DND-41 (cell line): ENCODE measurements around the gene TOP2B.

Experiments used
- ATAC-seq: fragments of 200-7000 bp; cut with Tn5 transposase; 3 replicates; pipeline ENCODE4 v1.9.1; 2021; ENCODE audit warnings: low read depth; ENCODE audit not compliant: insufficient read depth
- DNase-seq: peaks from one replicate; pipeline ENCODE4 v3.0.0-alpha.2; 2020
- H2AFZ ChIP-seq: 2 replicates; pipeline ENCODE4 v1.6.0; 2012; ENCODE audit warnings: low read depth, low read length
- H3K27ac ChIP-seq: 2 replicates; pipeline ENCODE4 v1.5.1; 2012; ENCODE audit warnings: low read length, inconsistent platforms
- H3K27me3 ChIP-seq: fragments of 200-600 bp; sonication (generic); 2 replicates; pipeline ENCODE4 v1.6.0; 2012; ENCODE audit warnings: low read length, mild to moderate bottlenecking, inconsistent platforms; ENCODE audit not compliant: insufficient read depth, poor library complexity
- H3K36me3 ChIP-seq: 2 replicates; pipeline ENCODE4 v1.5.1; 2012; ENCODE audit warnings: low read length, inconsistent platforms; ENCODE audit not compliant: insufficient read depth
- H3K4me1 ChIP-seq: 2 replicates; pipeline ENCODE4 v1.5.1; 2012; ENCODE audit warnings: mild to moderate bottlenecking, low read length; ENCODE audit not compliant: insufficient read depth
- H3K4me2 ChIP-seq: 2 replicates; pipeline ENCODE4 v1.6.0; 2012; ENCODE audit warnings: mild to moderate bottlenecking, moderate library complexity, low read length, inconsistent platforms; ENCODE audit not compliant: insufficient read depth
- H3K4me3 ChIP-seq, 2 experiments: fragments of 200-600 bp in 1 of 2; shearing (Covaris generic) in 1 of 2; 2 replicates each; pipeline ENCODE4 v1.5.1; 2012 to 2016; ENCODE audit warnings: inconsistent platforms in 2 of 2, low read length in 2 of 2, mild to moderate bottlenecking in 2 of 2, low read depth in 1 of 2, moderate library complexity in 1 of 2
- H3K79me2 ChIP-seq: 2 replicates; pipeline ENCODE4 v1.6.0; 2012; ENCODE audit warnings: low read length, inconsistent platforms; ENCODE audit not compliant: insufficient read depth
- H3K9ac ChIP-seq: 2 replicates; pipeline ENCODE4 v1.6.0; 2012; ENCODE audit warnings: low read depth, mild to moderate bottlenecking, inconsistent platforms, low read length, moderate library complexity
- H3K9me3 ChIP-seq: 2 replicates; pipeline ENCODE4 v1.5.1; 2012; ENCODE audit warnings: low read length, moderate library complexity, mild to moderate bottlenecking, inconsistent platforms; ENCODE audit not compliant: insufficient read depth, severe bottlenecking
- H4K20me1 ChIP-seq: 2 replicates; pipeline ENCODE4 v1.6.0; 2012; ENCODE audit warnings: low read length; ENCODE audit not compliant: insufficient read depth
- CTCF ChIP-seq: IDR thresholded peaks from 2 replicates; pipeline ENCODE4 v1.5.1; 2012; ENCODE audit warnings: borderline replicate concordance, low read length, moderate library complexity, mild to moderate bottlenecking; ENCODE audit not compliant: poor library complexity, severe bottlenecking; ENCODE audit errors: extremely low read depth
- EZH2 ChIP-seq: IDR thresholded peaks from 3 replicates; pipeline ENCODE4 v1.6.1; 2012; ENCODE audit warnings: borderline replicate concordance, low read depth, mild to moderate bottlenecking, moderate library complexity, low read length, inconsistent platforms; ENCODE audit not compliant: severe bottlenecking

The TOP2B gene

GRCh38 chr3:25679166-25679565 lies 14.5 kb upstream of the TOP2B start:
- Histone ChIP-seq H2AFZ (no peak overlapping the region), H3K79me2 (no peaks in the 10 kb centered on the region), H3K4me1 (no peaks in the 10 kb centered on the region), H3K27me3 (no peaks in the 10 kb centered on the region), H3K4me2 (no peak overlapping the region), H3K4me3 (no peak overlapping the region), H3K36me3 (no peaks in the 10 kb centered on the region), H3K27ac (no peak overlapping the region), H4K20me1 (no peaks in the 10 kb centered on the region), H3K9ac (no peak overlapping the region), H3K9me3 (peaks cover under 1% of the 10 kb centered on the region)
- TF ChIP-seq CTCF, result no peak
- no peak for TF ChIP-seq EZH2
- DNase-seq, result no peak
- ATAC-seq, result no peak

GRCh38 chr3:25678581-25678980 lies 13.9 kb upstream of the TOP2B start:
- Histone ChIP-seq H3K9me3 (peaks cover 6% of the 10 kb centered on the region), H3K4me3 (no peak overlapping the region), H3K27ac (no peak overlapping the region), H3K4me2 (no peak overlapping the region), H3K9ac (no peak overlapping the region), H3K4me1 (no peaks in the 10 kb centered on the region), H3K79me2 (no peaks in the 10 kb centered on the region), H2AFZ (no peak overlapping the region), H3K27me3 (no peaks in the 10 kb centered on the region), H3K36me3 (peaks cover 4% of the 10 kb centered on the region; the same call in 1 of the 2 replicates), H4K20me1 (no peaks in the 10 kb centered on the region)
- no peak for DNase-seq
- ATAC-seq, result no peak
- TF ChIP-seq CTCF, result no peak

- H3K27ac ChIP-seq, result no peak overlapping the region
- ATAC-seq (no peak), DNase-seq (no peak)
- TF ChIP-seq CTCF (no peak), EZH2 (no peak)
- peaks cover 12% of the 10 kb centered on the region for H3K9me3 ChIP-seq
- peaks cover 4% of the 10 kb centered on the region; the same call in 1 of the 2 replicates for H3K36me3 ChIP-seq
- no peak overlapping the region for H3K9ac ChIP-seq
- H2AFZ ChIP-seq, result no peak overlapping the region
- H3K4me1 ChIP-seq, result no peaks in the 10 kb centered on the region
- H3K4me2 ChIP-seq, result no peak overlapping the region
- H3K4me3 ChIP-seq, result no peak overlapping the region
- no peaks in the 10 kb centered on the region for H4K20me1 ChIP-seq
- no peaks in the 10 kb centered on the region for H3K27me3 ChIP-seq
- no peaks in the 10 kb centered on the region for H3K79me2 ChIP-seq
These were observed 12.4 kb upstream of the TOP2B start for GRCh38 chr3:25677121-25677520.

GRCh38 chr3:25674670-25675069 lies 10.0 kb upstream of the TOP2B start:
- H3K4me2 ChIP-seq, result no peak overlapping the region
- DNase-seq, result no peak
- TF ChIP-seq EZH2 (no peak), CTCF (no peak)
- no peak overlapping the region for H3K27ac ChIP-seq
- ATAC-seq, result no peak
- no peak overlapping the region for H3K9ac ChIP-seq
- no peaks in the 10 kb centered on the region for H3K27me3 ChIP-seq
- peaks cover 4% of the 10 kb centered on the region; the same call in 1 of the 2 replicates for H3K36me3 ChIP-seq
- H3K9me3 ChIP-seq, result peaks cover 12% of the 10 kb centered on the region
- no peak overlapping the region for H2AFZ ChIP-seq
- no peaks in the 10 kb centered on the region for H3K79me2 ChIP-seq
- H3K4me1 ChIP-seq, result no peaks in the 10 kb centered on the region
- H4K20me1 ChIP-seq, result no peaks in the 10 kb centered on the region
- no peak overlapping the region for H3K4me3 ChIP-seq
